HepG2 (cell line): ENCODE data around the gene TCEANC2. TPM values are rescaled to one million over a fixed set of nuclear protein-coding genes. Genes with fewer than 3 reads are reported as not detected.

Experiments used
- ARID5B ChIP-seq: IDR thresholded peaks from 2 replicates; pipeline ENCODE4 v1.4.0; 2020; ENCODE audit warnings: mild to moderate bottlenecking, missing genetic modification reagents
- FOXC1 ChIP-seq: sonication (generic); formaldehyde crosslinking; IDR thresholded peaks from 2 replicates; pipeline ENCODE4 v1.8.0; 2022; ENCODE audit warnings: mild to moderate bottlenecking, missing genetic modification reagents, borderline replicate concordance
- GLI4 ChIP-seq: sonication (generic); formaldehyde crosslinking; IDR thresholded peaks from 2 replicates; pipeline ENCODE4 v1.5.1; 2020; ENCODE audit warnings: missing genetic modification reagents, mild to moderate bottlenecking, moderate library complexity, borderline replicate concordance
- KAT2B ChIP-seq: fragments of 150-350 bp; IDR thresholded peaks from 2 replicates; pipeline ENCODE4 v1.6.1; 2014; ENCODE audit warnings: low read depth, low read length, borderline replicate concordance
- KDM5B ChIP-seq: sonication (generic); formaldehyde crosslinking; IDR thresholded peaks from 2 replicates; pipeline ENCODE4 v1.4.0; 2020; ENCODE audit warnings: missing genetic modification reagents, mild to moderate bottlenecking, borderline replicate concordance
- ZBTB8A ChIP-seq: sonication (generic); formaldehyde crosslinking; IDR thresholded peaks from 2 replicates; pipeline ENCODE4 v1.4.0; 2020; ENCODE audit warnings: mild to moderate bottlenecking, low read depth, missing genetic modification reagents, borderline replicate concordance
- ZNF572 ChIP-seq: sonication (generic); formaldehyde crosslinking; IDR thresholded peaks from 2 replicates; pipeline ENCODE4 v1.5.1; 2020; ENCODE audit warnings: mild to moderate bottlenecking, missing genetic modification reagents
- ZNF605 ChIP-seq: sonication (generic); formaldehyde crosslinking; IDR thresholded peaks from 2 replicates; pipeline ENCODE4 v1.8.0; 2022; ENCODE audit warnings: mild to moderate bottlenecking, missing genetic modification reagents
- polyA plus RNA-seq, 8 experiments: library from polyadenylated mRNA; depleted of rRNA in 3 of 8; stranded (reverse) in 7 of 8; unstranded in 1 of 8; fragments of >200 nt; fragmentation: Illumina TruSeq in 4 of 8; extraction: Trizol in 4 of 8; gene quantifications; 2 replicates each; pipeline versions ENCODE4 v1.2.1 to v1.2.3, GENCODE V29; 2011 to 2016; ENCODE audit warnings: low read depth in 4 of 8, missing spikeins in 1 of 8, mixed read lengths in 1 of 8; ENCODE audit not compliant: insufficient read depth in 1 of 8
- total RNA-seq, 5 experiments: library from RNA; depleted of rRNA; stranded (reverse); fragments of >200 nt; fragmentation: Illumina TruSeq; extraction: Trizol; gene quantifications; 2 replicates each; pipeline ENCODE4 v1.2.3, GENCODE V29; 2016; ENCODE audit warnings: low read depth in 1 of 5

Gene TCEANC2
- total and polyA plus RNA-seq, 2 of the 13 experiments (the other 11 are each of a cell fraction or from before 2014, with no cell fraction given): 3.8 to 5.0 TPM

- peak; percentile 28; the same call in 1 of the 2 replicates for TF ChIP-seq ARID5B (CRISPR knock-in tag)
- TF ChIP-seq GLI4: no peak
- no peak for TF ChIP-seq ZBTB8A (CRISPR knock-in tag)
- TF ChIP-seq FOXC1: peak; percentile 13; the same call in 1 of the 2 replicates
- no peak for TF ChIP-seq KAT2B
- peak; percentile 51 for TF ChIP-seq KDM5B (CRISPR knock-in tag)
- TF ChIP-seq ZNF605 (CRISPR knock-in tag): peak; percentile 68; the same call in 1 of the 2 replicates
- no peak for TF ChIP-seq ZNF572 (CRISPR knock-in tag)
Measured at GRCh38 chr1:54052934-54053744, at the start of gene TCEANC2, which contains the start of gene TMEM59 (continued).
